ENCODE results near the gene MKRN1.
"Not testable (repeated sequence)": the region's sequence is repeated elsewhere in the genome, so short reads cannot be mapped to it uniquely, and the experiment has no call there.

MKRN1 gene

GRCh38 chr7:140484951-140485499, 5.7 kb upstream of the MKRN1 start:
- DNase-seq (ENCODE audit: low spot score) = no peak

GRCh38 chr7:140484479-140484878, 5.2 kb upstream of the MKRN1 start:
- DNase-seq (ENCODE audit: low spot score) = no peak

GRCh38 chr7:140479739-140480084, 407 bp upstream of the MKRN1 start:
- DNase-seq (ENCODE audit: low spot score) = no peak

- peak; percentile 22 for DNase-seq (ENCODE audit: low spot score)
Observed at GRCh38 chr7:140478246-140479061, 851 bp downstream of the MKRN1 start.

GRCh38 chr7:140476698-140477261, 2.5 kb downstream of the MKRN1 start:
- DNase-seq (ENCODE audit: low spot score) = no peak

- DNase-seq (ENCODE audit: low spot score) = peak; percentile 73
Observed at GRCh38 chr7:140475747-140476333, 3.5 kb downstream of the MKRN1 start.

- no peak for DNase-seq (ENCODE audit: low spot score)
Observed at GRCh38 chr7:140463111-140463510, 16.2 kb downstream of the MKRN1 start.

- DNase-seq (ENCODE audit: low spot score) = no peak
Observed at GRCh38 chr7:140458916-140459315, 20.4 kb downstream of the MKRN1 start.

- DNase-seq (ENCODE audit: low spot score) = no peak
Observed at GRCh38 chr7:140458201-140458600, 21.1 kb downstream of the MKRN1 start.

- DNase-seq (ENCODE audit: low spot score) = no peak
Observed at GRCh38 chr7:140456551-140457051, 22.7 kb downstream of the MKRN1 start.

- no peak for DNase-seq (ENCODE audit: low spot score)
Observed at GRCh38 chr7:140455743-140456142, 23.6 kb downstream of the MKRN1 start.

- no peak for DNase-seq (ENCODE audit: low spot score)
Observed at GRCh38 chr7:140454657-140455015, 24.7 kb downstream of the MKRN1 start.

GRCh38 chr7:140453785-140454656, 25.3 kb downstream of the MKRN1 start:
- DNase-seq (ENCODE audit: low spot score) = not testable (repeated sequence)

GRCh38 chr7:140453273-140453672, 26.0 kb downstream of the MKRN1 start:
- DNase-seq (ENCODE audit: low spot score) = no peak

GRCh38 chr7:140451716-140452115, 27.6 kb downstream of the MKRN1 start:
- DNase-seq (ENCODE audit: low spot score) = no peak

- no peak for DNase-seq (ENCODE audit: low spot score)
Observed at GRCh38 chr7:140448781-140449480, 30.4 kb downstream of the MKRN1 start.

- no peak for DNase-seq (ENCODE audit: low spot score)
Observed at GRCh38 chr7:140447841-140448240, 31.5 kb downstream of the MKRN1 start.

GRCh38 chr7:140446467-140446866, 32.8 kb downstream of the MKRN1 start:
- no peak for DNase-seq (ENCODE audit: low spot score)

- DNase-seq (ENCODE audit: low spot score) = no peak
Observed at GRCh38 chr7:140441519-140441918, 37.8 kb downstream of the MKRN1 start.

- DNase-seq (ENCODE audit: low spot score) = no peak
Observed at GRCh38 chr7:140440593-140440992, 38.7 kb downstream of the MKRN1 start.

GRCh38 chr7:140439359-140439758, 39.9 kb downstream of the MKRN1 start:
- no peak for DNase-seq (ENCODE audit: low spot score)
